ENCODE results near the gene BTBD8.

- no peak for TF ChIP-seq CTCF (IDR thresholded peaks at IDR 0.05 in 8 of 11, conservative IDR thresholded peaks at IDR 0.05 in 3 of 11)
- no peak for TF ChIP-seq POLR2A (IDR thresholded peaks at IDR 0.05)
- TF ChIP-seq POLR2AphosphoS5 (IDR thresholded peaks at IDR 0.05), result no peak
These were observed 15.7 kb downstream of the BTBD8 start for GRCh38 chr1:92095874-92096273.

All from spleen (tissue), 7 donors.